A549 (cell line): ENCODE data around the gene ACADVL. TPM values are rescaled to one million over a fixed set of nuclear protein-coding genes. Genes with fewer than 3 reads are reported as not detected.

Source experiments
- ATAC-seq, 2 experiments: fragments of 200-7000 bp in 1 of 2; fragments of >200 bp in 1 of 2; cut with Nextera tagmentation in 1 of 2; cut with Tn5 transposase in 1 of 2; 3 replicates each; pipeline versions ENCODE4 v1.8.0 to v1.9.1; 2018 to 2020; ENCODE audit warnings: mild to moderate bottlenecking in 1 of 2, moderate library complexity in 1 of 2
- CTCF ChIA-PET: fragments of 300-600 bp; sonication (Branson Sonifier 250); formaldehyde crosslinking; extraction: SDS; loops from one replicate; lab custom pipeline; 2021; ENCODE audit warnings: antibody characterized with exemption, inconsistent platforms; lab: Yijun Ruan, JAX
- POLR2A ChIA-PET: fragments of 350-600 bp; formaldehyde crosslinking; extraction: SDS; loops from one replicate; lab custom pipeline; 2021; ENCODE audit warnings: antibody characterized with exemption, inconsistent platforms; lab: Yijun Ruan, JAX
- DNase-seq, 2 experiments: peaks; one replicate each; pipeline versions ENCODE4 v3.0.0 to v3.0.0-alpha.2; 2011 to 2016; ENCODE audit warnings: low read depth in 1 of 2, low spot score in 1 of 2
- FAIRE-seq: peaks from 2 replicates; lab custom pipeline; 2011; peaks lifted over from hg19 to GRCh38; lab: Jason Lieb, UNC
- H3K27ac ChIP-seq, 2 experiments: fragments of >200 bp; sonication (Bioruptor Twin); formaldehyde crosslinking; 3 replicates each; pipeline ENCODE4 v1.5.1; 2016 to 2017
- H3K4me1 ChIP-seq: fragments of >200 bp; sonication (Bioruptor Twin); formaldehyde crosslinking; 3 replicates; pipeline ENCODE4 v1.6.1; 2016
- H3K4me2 ChIP-seq: fragments of >200 bp; sonication (Bioruptor Twin); formaldehyde crosslinking; 3 replicates; pipeline ENCODE4 v1.6.1; 2016
- H3K4me3 ChIP-seq: fragments of >200 bp; sonication (Bioruptor Twin); formaldehyde crosslinking; 3 replicates; pipeline ENCODE4 v1.5.1; 2016
- H3K9me3 ChIP-seq: fragments of >200 bp; sonication (Bioruptor Twin); formaldehyde crosslinking; 3 replicates; pipeline ENCODE4 v1.6.1; 2016
- CEBPB ChIP-seq, 2 experiments: fragments of >200 bp in 1 of 2; sonication (Bioruptor Twin) in 1 of 2; formaldehyde crosslinking in 1 of 2; IDR thresholded peaks; 2 replicates each; pipeline ENCODE4 v1.6.1; 2012 to 2016
- E2F6 ChIP-seq: IDR thresholded peaks from 2 replicates; pipeline ENCODE4 v1.6.1; 2012; ENCODE audit warnings: low read depth, borderline replicate concordance
- EHF ChIP-seq: fragments of 250-450 bp; sonication (Bioruptor Pico); IDR thresholded peaks from 2 replicates; pipeline ENCODE4 v1.5.0; 2020; ENCODE audit warnings: mild to moderate bottlenecking
- EHMT2 ChIP-seq: fragments of 200-600 bp; sonication (generic); IDR thresholded peaks from 2 replicates; pipeline ENCODE4 v1.6.1; 2016; ENCODE audit warnings: antibody characterized with exemption, low read depth, mild to moderate bottlenecking, moderate library complexity
- ELK1 ChIP-seq: fragments of 150-350 bp; IDR thresholded peaks from 2 replicates; pipeline ENCODE4 v1.6.1; 2014; ENCODE audit warnings: low read depth, mild to moderate bottlenecking, low read length
- FOSB ChIP-seq: fragments of 250-450 bp; sonication (Bioruptor Pico); IDR thresholded peaks from 2 replicates; pipeline ENCODE4 v1.5.0; 2020; ENCODE audit warnings: mild to moderate bottlenecking, moderate library complexity
- FOXS1 ChIP-seq: fragments of 250-450 bp; sonication (Bioruptor Pico); IDR thresholded peaks from 2 replicates; pipeline ENCODE4 v1.5.0; 2020; ENCODE audit warnings: mild to moderate bottlenecking, moderate library complexity
- HEYL ChIP-seq: fragments of 250-450 bp; sonication (Bioruptor Pico); IDR thresholded peaks from 2 replicates; pipeline ENCODE4 v1.8.0; 2021; ENCODE audit warnings: mild to moderate bottlenecking, moderate library complexity
- HMGXB4 ChIP-seq: fragments of 250-450 bp; sonication (Bioruptor Pico); IDR thresholded peaks from 2 replicates; pipeline ENCODE4 v1.5.0; 2021; ENCODE audit warnings: mild to moderate bottlenecking, moderate library complexity, borderline replicate concordance
- HOXB13 ChIP-seq: fragments of 250-450 bp; sonication (Bioruptor Pico); IDR thresholded peaks from 2 replicates; pipeline ENCODE4 v1.5.0; 2020; ENCODE audit warnings: low read depth, mild to moderate bottlenecking, moderate library complexity
- HOXB5 ChIP-seq: fragments of 250-450 bp; sonication (Bioruptor Pico); IDR thresholded peaks from 2 replicates; pipeline ENCODE4 v1.5.0; 2020; ENCODE audit warnings: mild to moderate bottlenecking, moderate library complexity
- MAZ ChIP-seq: fragments of 150-350 bp; IDR thresholded peaks from 2 replicates; pipeline ENCODE4 v1.6.1; 2014; ENCODE audit warnings: antibody characterized with exemption, low read depth, low read length, borderline replicate concordance
- NFE2L2 ChIP-seq: fragments of 150-350 bp; conservative IDR thresholded peaks from 2 replicates; pipeline ENCODE4 v1.6.1; 2014; ENCODE audit warnings: low read length
- NR3C1 ChIP-seq: fragments of >200 bp; sonication (Bioruptor Twin); formaldehyde crosslinking; IDR thresholded peaks from 3 replicates; pipeline ENCODE4 v1.6.1; 2017
- RAD21 ChIP-seq, 2 experiments: fragments of >200 bp in 1 of 2; sonication (Bioruptor Twin) in 1 of 2; formaldehyde crosslinking in 1 of 2; IDR thresholded peaks in 1 of 2; conservative IDR thresholded peaks in 1 of 2; 2 replicates in 1 of 2; 3 replicates in 1 of 2; pipeline ENCODE4 v1.6.1; 2012 to 2018; ENCODE audit warnings: inconsistent platforms in 1 of 2
- REST ChIP-seq: fragments of 200-600 bp; sonication (generic); IDR thresholded peaks from 2 replicates; pipeline ENCODE4 v1.6.1; 2016; ENCODE audit warnings: antibody characterized with exemption, mild to moderate bottlenecking, moderate library complexity
- RFX5 ChIP-seq: fragments of 450-650 bp; IDR thresholded peaks from 2 replicates; pipeline ENCODE4 v1.7.1; 2014; ENCODE audit warnings: antibody characterized with exemption, mild to moderate bottlenecking, moderate library complexity
- SREBF2 ChIP-seq: fragments of 450-650 bp; IDR thresholded peaks from 2 replicates; pipeline ENCODE4 v1.6.1; 2014; ENCODE audit warnings: mild to moderate bottlenecking, moderate library complexity
- WGBS: methylation state at CpG from one replicate; pipeline ENCODE4 v1.1.6; 2017; ENCODE audit errors: missing lambda C conversion rate; 5-methylcytosine and 5-hydroxymethylcytosine counted together
- polyA plus RNA-seq, 4 experiments: library from polyadenylated mRNA; depleted of rRNA in 3 of 4; stranded (reverse); fragments of >200 nt; fragmentation: RNase III in 1 of 4; extraction: RNeasy Plus Mini Kit Qiagen cat#74134 plus additional on column Dnase treatment in 1 of 4; gene quantifications; 2 replicates in 3 of 4; 3 replicates in 1 of 4; pipeline ENCODE4 v1.2.3, GENCODE V29; 2011 to 2017
- TF ChIP-seq, protein P1 (sequence below): IDR thresholded peaks from 2 replicates; pipeline ENCODE4 v1.6.1; 2012
- TF ChIP-seq, protein P2 (sequence below): fragments of >200 bp; sonication (Bioruptor Twin); formaldehyde crosslinking; IDR thresholded peaks from 2 replicates; pipeline ENCODE4 v1.6.1; 2016

The ACADVL gene
- polyA plus RNA-seq, 2 of the 4 experiments (the other 2 are of a cell fraction): 238 to 425 TPM

- H3K4me3 ChIP-seq: no peak overlapping the region
- POLR2A ChIA-PET: interaction anchor here (0.8 to 1.8 kb wide), 4 partner anchors 8 to 73 kb away, joined by 3 read pairs; partner anchors contain the start of genes DVL2 and PHF23
Measured at GRCh38 chr17:7223375-7223774, 3.6 kb downstream of the ACADVL start.

DNA sequence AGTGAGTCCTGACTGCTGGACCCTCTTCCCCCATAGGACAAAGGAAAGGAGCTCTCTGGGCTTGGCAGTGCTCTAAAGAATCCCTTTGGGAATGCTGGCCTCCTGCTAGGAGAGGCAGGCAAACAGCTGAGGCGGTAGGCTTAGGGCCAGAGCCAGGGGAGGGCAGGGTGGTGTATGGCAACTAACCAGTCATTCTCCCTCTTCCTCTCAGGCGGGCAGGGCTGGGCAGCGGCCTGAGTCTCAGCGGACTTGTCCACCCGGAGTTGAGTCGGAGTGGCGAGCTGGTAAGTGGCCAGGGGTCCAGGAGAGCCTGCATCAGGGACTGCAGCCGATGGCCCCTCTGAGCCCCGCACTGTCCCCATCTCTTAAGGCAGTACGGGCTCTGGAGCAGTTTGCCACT, 4.4 kb downstream of the ACADVL start:
- H3K9me3 ChIP-seq: no peaks in the 10 kb centered on the region
- TF ChIP-seq REST (no peak), NFE2L2 (no peak), FOSB (no peak), RAD21 (conservative IDR thresholded peaks at IDR 0.05 in 1 of 2, IDR thresholded peaks at IDR 0.05 in 1 of 2) (no peak), HMGXB4 (CRISPR knock-in tag) (no peak), HEYL (no peak)
- FAIRE-seq (no peak), ATAC-seq (no peak), DNase-seq (no peak)
- no peak overlapping the region for H3K4me3 ChIP-seq
- CTCF ChIA-PET: interaction anchor here (2.3 to 10.0 kb wide), 4 partner anchors 10 to 72 kb away, joined by 6 to 169 read pairs (median 44); partner anchors contain the start of genes DVL2, GABARAP and PHF23
- no peak overlapping the region for H3K27ac ChIP-seq
- no peak overlapping the region for H3K4me2 ChIP-seq
- peaks cover 27% of the 10 kb centered on the region for H3K4me1 ChIP-seq
- POLR2A ChIA-PET: interaction anchor here (1.3 to 1.8 kb wide), 3 partner anchors 9 to 72 kb away, joined by 3 read pairs; partner anchors contain the start of gene DVL2
- 93% methylated on average over 10 of the region's 10 CpGs for WGBS

More at GRCh38 chr17:7223375-7223774, 3.6 kb downstream of the ACADVL start:
- CTCF ChIA-PET: interaction anchor here (0.6 to 10.0 kb wide), 7 partner anchors 9 to 178 kb away, joined by 3 to 169 read pairs (median 8); partner anchors contain the start of genes DVL2, GABARAP and PHF23
- H3K4me1 ChIP-seq: peaks cover 26% of the 10 kb centered on the region
- ATAC-seq: no peak
- no peaks in the 10 kb centered on the region for H3K9me3 ChIP-seq
- TF ChIP-seq, protein P1, sequence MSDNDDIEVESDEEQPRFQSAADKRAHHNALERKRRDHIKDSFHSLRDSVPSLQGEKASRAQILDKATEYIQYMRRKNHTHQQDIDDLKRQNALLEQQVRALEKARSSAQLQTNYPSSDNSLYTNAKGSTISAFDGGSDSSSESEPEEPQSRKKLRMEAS: no peak
- TF ChIP-seq EHMT2: no peak
- TF ChIP-seq CEBPB (IDR thresholded peaks at IDR 0.05): no peak
- no peak for TF ChIP-seq ELK1
- TF ChIP-seq SREBF2: no peak
- TF ChIP-seq MAZ: no peak
- no peak overlapping the region for H3K4me2 ChIP-seq
- FAIRE-seq: no peak
- H3K27ac ChIP-seq: no peak overlapping the region
- no peak for DNase-seq
- 93% methylated on average over 4 of the region's 4 CpGs for WGBS

GRCh38 chr17:7224661-7225111, 4.9 kb downstream of the ACADVL start:
- H3K4me3 ChIP-seq: no peak overlapping the region
- no peak overlapping the region for H3K27ac ChIP-seq
- H3K4me1 ChIP-seq: peaks cover 23% of the 10 kb centered on the region
- TF ChIP-seq E2F6 (no peak), NR3C1 (no peak), RFX5 (no peak), HOXB13 (CRISPR knock-in tag) (no peak), FOXS1 (no peak), HOXB5 (CRISPR knock-in tag) (no peak), FOSB (no peak), EHF (no peak)
- TF ChIP-seq, protein P2, sequence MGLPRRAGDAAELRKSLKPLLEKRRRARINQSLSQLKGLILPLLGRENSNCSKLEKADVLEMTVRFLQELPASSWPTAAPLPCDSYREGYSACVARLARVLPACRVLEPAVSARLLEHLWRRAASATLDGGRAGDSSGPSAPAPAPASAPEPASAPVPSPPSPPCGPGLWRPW: no peak
- FAIRE-seq (no peak), ATAC-seq (no peak), DNase-seq (no peak)
- H3K9me3 ChIP-seq: no peaks in the 10 kb centered on the region
- WGBS: 79% methylated on average over 11 of the region's 15 CpGs
- ChIA-PET CTCF (interaction anchor here (2.3 to 10.0 kb wide), 4 partner anchors 10 to 72 kb away, joined by 6 to 169 read pairs (median 44); partner anchors contain the start of genes DVL2, GABARAP and PHF23), POLR2A (interaction anchor here (1.3 to 1.8 kb wide), 2 partner anchors 10 kb away, joined by 3 read pairs; partner anchors contain the start of gene DVL2)
- no peak overlapping the region for H3K4me2 ChIP-seq
